ENCODE data around the gene PLEKHA6. TPM values are rescaled to one million over a fixed set of nuclear protein-coding genes. Genes with fewer than 3 reads are reported as not detected.

The PLEKHA6 gene
- total RNA-seq, 1 experiment from 2014 or later: not detected

DNA sequence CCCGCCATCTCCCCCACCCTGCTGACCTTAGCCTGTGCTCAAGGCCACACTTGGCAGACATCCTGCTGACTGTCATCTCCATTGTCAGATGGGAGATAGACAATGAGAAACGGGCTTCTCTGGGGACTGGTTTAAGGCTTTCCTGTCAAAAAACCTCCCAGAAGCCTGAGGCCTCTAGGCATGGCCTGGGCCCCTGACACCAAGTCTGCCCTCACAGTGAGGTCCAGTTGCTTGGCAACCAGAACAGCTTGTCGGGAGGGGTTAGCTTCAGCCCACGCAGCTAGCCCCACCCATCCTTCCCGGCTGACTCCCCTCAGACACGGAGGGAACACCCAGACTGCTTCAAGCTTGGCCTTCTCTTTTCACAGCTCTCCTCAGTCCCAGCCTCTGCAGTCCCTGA is 11.0 kb downstream of the PLEKHA6 start:
- H3K4me3 ChIP-seq: no peak overlapping the region
- H3K9me3 ChIP-seq: no peaks in the 10 kb centered on the region
- DNase-seq: no peak
- no peaks in the 10 kb centered on the region for H3K27me3 ChIP-seq
- no peaks in the 10 kb centered on the region for H3K36me3 ChIP-seq

DNA sequence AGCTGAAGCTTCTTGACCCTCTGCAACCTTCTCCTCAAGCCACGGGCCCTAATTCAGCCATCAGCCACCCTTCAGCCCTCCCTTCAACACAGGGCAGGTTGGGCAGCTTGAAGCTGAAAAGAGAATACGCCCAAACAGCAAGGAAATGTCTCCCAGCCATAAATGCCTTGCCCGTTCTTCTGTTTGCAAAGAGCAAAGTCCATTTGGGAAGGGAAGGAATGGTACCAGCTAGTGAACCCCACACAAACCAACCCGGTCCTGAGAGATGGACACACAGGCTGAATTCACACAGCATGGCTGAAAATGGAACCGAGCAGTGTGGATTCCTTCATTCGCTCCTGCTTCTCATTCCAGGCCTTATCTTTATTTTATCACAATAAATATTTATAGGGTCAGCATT is 11.5 kb downstream of the PLEKHA6 start:
- H3K4me3 ChIP-seq: no peak overlapping the region
- no peaks in the 10 kb centered on the region for H3K36me3 ChIP-seq
- H3K9me3 ChIP-seq: no peaks in the 10 kb centered on the region
- no peak for DNase-seq
- no peaks in the 10 kb centered on the region for H3K27me3 ChIP-seq

GRCh38 chr1:204345941-204346645 is 13.6 kb downstream of the PLEKHA6 start:
- DNase-seq: no peak

DNA sequence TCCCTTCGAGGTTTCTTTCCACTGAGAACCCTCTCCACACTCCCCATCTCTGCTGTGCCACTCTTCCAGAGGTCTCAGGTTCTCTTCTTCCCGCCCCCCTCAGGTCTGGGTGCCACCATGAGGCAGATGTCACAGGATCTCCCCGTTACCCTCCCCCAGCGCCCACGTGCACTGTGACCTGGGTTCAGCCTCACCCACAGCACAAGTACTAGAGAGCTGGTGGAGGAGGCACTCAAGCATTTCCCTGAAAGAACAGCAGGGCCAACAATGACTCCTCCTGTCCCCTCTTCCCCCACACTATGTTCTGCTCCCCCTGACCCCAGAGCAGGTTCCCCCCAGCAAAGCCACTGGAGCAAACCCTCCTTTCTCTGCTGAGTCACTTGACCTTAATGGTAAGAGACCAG is 14.3 kb downstream of the PLEKHA6 start:
- DNase-seq: no peak
- H3K27me3 ChIP-seq: no peaks in the 10 kb centered on the region

More at GRCh38 chr1:204345941-204346645, 13.6 kb downstream of the PLEKHA6 start:
- Histone ChIP-seq H3K9me3 (no peaks in the 10 kb centered on the region), H3K4me3 (no peak overlapping the region), H3K36me3 (no peaks in the 10 kb centered on the region), H3K27me3 (no peaks in the 10 kb centered on the region)

DNA sequence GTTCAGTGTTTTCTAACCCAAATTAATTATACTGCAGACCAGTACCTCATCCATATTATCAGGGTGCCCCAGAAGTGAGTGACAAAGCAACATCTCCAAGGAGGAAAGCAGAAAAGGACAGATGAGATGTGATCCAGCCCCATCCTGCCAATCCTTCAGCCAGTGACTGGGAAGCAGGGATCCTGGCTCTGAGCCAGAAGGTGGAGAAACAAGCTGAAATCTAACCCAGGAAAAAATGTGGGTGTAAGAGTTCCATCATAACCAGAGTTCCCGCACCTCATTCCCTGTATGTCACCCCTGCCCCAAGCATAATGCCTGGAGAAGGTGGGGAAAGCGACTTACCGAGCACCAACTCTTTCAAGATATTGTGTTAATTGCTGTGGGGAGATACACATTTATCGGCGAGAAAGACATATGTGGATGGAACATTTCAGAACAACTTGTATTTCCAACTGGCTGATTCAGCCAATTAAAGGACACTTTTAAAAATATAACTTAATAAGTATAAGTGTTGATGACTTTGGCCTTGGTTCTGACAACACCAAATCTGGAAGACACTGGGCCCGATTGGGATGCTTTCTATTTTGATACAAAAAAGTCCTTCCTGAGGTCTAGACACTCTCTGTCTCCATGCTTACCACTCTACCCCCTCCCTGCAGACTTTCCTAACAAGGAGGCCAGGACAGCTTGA is 14.9 kb downstream of the PLEKHA6 start:
- Histone ChIP-seq H3K36me3 (no peaks in the 10 kb centered on the region), H3K27me3 (no peaks in the 10 kb centered on the region), H3K4me3 (no peak overlapping the region), H3K9me3 (no peaks in the 10 kb centered on the region)
- DNase-seq: no peak

More for the DNA sequence above, 14.3 kb downstream of the PLEKHA6 start:
- Histone ChIP-seq H3K9me3 (no peaks in the 10 kb centered on the region), H3K4me3 (no peak overlapping the region), H3K36me3 (no peaks in the 10 kb centered on the region)

GRCh38 chr1:204343802-204344201 is 15.9 kb downstream of the PLEKHA6 start:
- no peaks in the 10 kb centered on the region for H3K27me3 ChIP-seq
- H3K36me3 ChIP-seq: no peaks in the 10 kb centered on the region
- no peaks in the 10 kb centered on the region for H3K9me3 ChIP-seq
- DNase-seq: no peak
- no peak overlapping the region for H3K4me3 ChIP-seq

- Histone ChIP-seq H3K27me3 (no peaks in the 10 kb centered on the region), H3K9me3 (no peaks in the 10 kb centered on the region), H3K4me3 (no peak overlapping the region), H3K36me3 (no peaks in the 10 kb centered on the region)
- no peak for DNase-seq
Measured at GRCh38 chr1:204343247-204343646, 16.5 kb downstream of the PLEKHA6 start.

DNA sequence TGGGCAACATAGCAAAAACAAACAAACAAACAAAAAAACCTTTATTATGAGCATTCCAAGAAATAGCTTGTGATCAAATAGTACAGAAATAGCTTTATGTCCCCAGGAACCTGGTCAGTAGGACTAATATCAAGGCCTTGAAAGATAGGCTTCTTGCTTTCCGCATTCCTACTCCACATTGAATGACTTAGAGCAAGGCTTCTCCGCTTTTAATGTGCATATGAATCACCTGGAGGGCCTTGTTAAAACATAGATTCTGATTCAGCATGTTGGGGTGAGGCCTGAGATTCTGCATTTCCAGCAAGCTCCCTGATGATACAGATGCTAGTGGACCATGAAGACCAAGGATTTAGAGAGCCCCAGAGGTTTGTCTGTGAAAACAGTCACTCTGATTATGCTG is 17.4 kb downstream of the PLEKHA6 start:
- Histone ChIP-seq H3K9me3 (no peaks in the 10 kb centered on the region), H3K27me3 (no peaks in the 10 kb centered on the region), H3K4me3 (no peak overlapping the region), H3K36me3 (no peaks in the 10 kb centered on the region)
- no peak for DNase-seq

DNA sequence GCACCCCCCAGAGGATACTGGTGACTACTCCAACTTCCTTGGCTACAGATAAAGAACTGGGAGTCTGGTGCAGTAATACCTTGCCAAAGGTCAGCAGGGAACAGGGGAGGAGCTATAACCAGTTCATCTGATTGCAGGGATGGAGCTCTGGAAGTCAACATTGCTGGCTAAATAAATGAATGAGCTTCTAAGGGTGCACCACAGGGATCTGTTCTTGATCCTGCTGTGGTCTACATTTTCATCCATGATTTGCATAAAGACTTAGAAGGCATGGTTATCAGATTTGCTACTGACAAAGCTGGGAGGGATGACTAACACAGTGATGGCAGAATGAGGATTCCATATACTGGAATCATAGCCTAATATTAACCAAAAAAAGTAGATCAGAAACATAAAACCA is 18.3 kb downstream of the PLEKHA6 start:
- Histone ChIP-seq H3K4me3 (no peak overlapping the region), H3K36me3 (no peaks in the 10 kb centered on the region), H3K27me3 (no peaks in the 10 kb centered on the region), H3K9me3 (no peaks in the 10 kb centered on the region)
- peak; percentile 26 for DNase-seq

GRCh38 chr1:204340081-204340889 is 19.4 kb downstream of the PLEKHA6 start:
- no peaks in the 10 kb centered on the region for H3K9me3 ChIP-seq
- H3K36me3 ChIP-seq: no peaks in the 10 kb centered on the region
- no peak for DNase-seq
- no peak overlapping the region for H3K4me3 ChIP-seq
- H3K27me3 ChIP-seq: no peaks in the 10 kb centered on the region

- no peaks in the 10 kb centered on the region for H3K9me3 ChIP-seq
Measured at GRCh38 chr1:204339541-204339940, 20.2 kb downstream of the PLEKHA6 start.

GRCh38 chr1:204338997-204339396 is 20.7 kb downstream of the PLEKHA6 start:
- H3K36me3 ChIP-seq: no peaks in the 10 kb centered on the region

More at GRCh38 chr1:204339541-204339940, 20.2 kb downstream of the PLEKHA6 start:
- DNase-seq: no peak
- Histone ChIP-seq H3K27me3 (no peaks in the 10 kb centered on the region), H3K36me3 (no peaks in the 10 kb centered on the region), H3K4me3 (no peak overlapping the region)

GRCh38 chr1:204338360-204338759 is 21.4 kb downstream of the PLEKHA6 start:
- H3K36me3 ChIP-seq: no peaks in the 10 kb centered on the region
- no peak for DNase-seq
- H3K9me3 ChIP-seq: no peaks in the 10 kb centered on the region
- no peak overlapping the region for H3K4me3 ChIP-seq
- no peaks in the 10 kb centered on the region for H3K27me3 ChIP-seq

More at GRCh38 chr1:204338997-204339396, 20.7 kb downstream of the PLEKHA6 start:
- no peak overlapping the region for H3K4me3 ChIP-seq
- no peaks in the 10 kb centered on the region for H3K9me3 ChIP-seq
- H3K27me3 ChIP-seq: no peaks in the 10 kb centered on the region
- DNase-seq: no peak

- Histone ChIP-seq H3K36me3 (no peaks in the 10 kb centered on the region), H3K4me3 (no peak overlapping the region), H3K27me3 (no peaks in the 10 kb centered on the region), H3K9me3 (no peaks in the 10 kb centered on the region)
- DNase-seq: no peak
Measured at GRCh38 chr1:204337583-204337982, 22.1 kb downstream of the PLEKHA6 start.

GRCh38 chr1:204337036-204337429 is 22.7 kb downstream of the PLEKHA6 start:
- H3K27me3 ChIP-seq: no peaks in the 10 kb centered on the region
- H3K9me3 ChIP-seq: no peaks in the 10 kb centered on the region
- H3K4me3 ChIP-seq: no peak overlapping the region
- H3K36me3 ChIP-seq: no peaks in the 10 kb centered on the region
- no peak for DNase-seq

DNA sequence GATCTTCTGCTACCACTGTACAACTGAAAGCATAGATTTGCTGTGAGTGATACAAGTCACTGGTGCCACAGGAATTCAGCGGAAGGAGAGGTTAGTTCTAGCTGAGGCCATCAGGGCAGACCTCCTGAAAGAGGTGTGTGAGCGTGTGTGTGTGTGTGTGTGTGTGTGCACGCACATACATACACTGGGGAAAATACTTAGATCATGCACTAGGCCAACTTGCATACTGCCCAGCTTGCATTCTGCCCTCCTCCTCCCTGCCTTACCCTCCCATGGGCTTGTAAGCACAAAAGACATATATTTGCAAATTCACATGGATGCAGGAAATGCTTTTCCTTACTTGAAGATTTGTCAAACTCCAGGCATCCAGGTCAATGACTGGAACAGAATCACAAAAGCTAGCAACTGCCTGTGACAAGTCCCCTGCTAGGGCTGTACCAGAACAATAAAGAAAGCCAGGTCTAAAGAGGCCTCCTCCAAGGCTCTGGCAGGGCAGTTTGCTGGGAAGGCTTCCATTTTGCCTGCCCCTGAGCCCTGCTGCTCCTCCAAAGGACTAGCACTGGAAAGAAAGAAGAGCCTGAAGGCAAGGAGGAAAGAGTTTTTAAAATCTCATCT is 23.2 kb downstream of the PLEKHA6 start:
- Histone ChIP-seq H3K36me3 (no peaks in the 10 kb centered on the region), H3K4me3 (no peak overlapping the region), H3K27me3 (no peaks in the 10 kb centered on the region), H3K9me3 (no peaks in the 10 kb centered on the region)
- DNase-seq: no peak

GRCh38 chr1:204335533-204335932 is 24.2 kb downstream of the PLEKHA6 start:
- no peak for DNase-seq
- no peaks in the 10 kb centered on the region for H3K36me3 ChIP-seq
- H3K9me3 ChIP-seq: no peaks in the 10 kb centered on the region
- no peak overlapping the region for H3K4me3 ChIP-seq
- no peaks in the 10 kb centered on the region for H3K27me3 ChIP-seq

Measured in MG63 (cell line).